LNCaP clone FGC (cell line): Measurements from ENCODE around the gene BICDL1.

ENCODE experiments used
- DNase-seq: peaks from one replicate; pipeline ENCODE4 v3.0.0-alpha.2; 2011; ENCODE audit warnings: low read depth
- H3K4me3 ChIP-seq: 2 replicates; pipeline ENCODE4 v1.5.1; 2011; ENCODE audit warnings: mild to moderate bottlenecking, low read depth, low read length, control low read depth
- TF ChIP-seq, protein P1 (sequence below): IDR thresholded peaks from 2 replicates; pipeline ENCODE4 v1.5.1; 2012; ENCODE audit warnings: mild to moderate bottlenecking; ENCODE audit not compliant: control insufficient read depth, insufficient read depth; ENCODE audit errors: extremely low read depth

Gene BICDL1

DNA sequence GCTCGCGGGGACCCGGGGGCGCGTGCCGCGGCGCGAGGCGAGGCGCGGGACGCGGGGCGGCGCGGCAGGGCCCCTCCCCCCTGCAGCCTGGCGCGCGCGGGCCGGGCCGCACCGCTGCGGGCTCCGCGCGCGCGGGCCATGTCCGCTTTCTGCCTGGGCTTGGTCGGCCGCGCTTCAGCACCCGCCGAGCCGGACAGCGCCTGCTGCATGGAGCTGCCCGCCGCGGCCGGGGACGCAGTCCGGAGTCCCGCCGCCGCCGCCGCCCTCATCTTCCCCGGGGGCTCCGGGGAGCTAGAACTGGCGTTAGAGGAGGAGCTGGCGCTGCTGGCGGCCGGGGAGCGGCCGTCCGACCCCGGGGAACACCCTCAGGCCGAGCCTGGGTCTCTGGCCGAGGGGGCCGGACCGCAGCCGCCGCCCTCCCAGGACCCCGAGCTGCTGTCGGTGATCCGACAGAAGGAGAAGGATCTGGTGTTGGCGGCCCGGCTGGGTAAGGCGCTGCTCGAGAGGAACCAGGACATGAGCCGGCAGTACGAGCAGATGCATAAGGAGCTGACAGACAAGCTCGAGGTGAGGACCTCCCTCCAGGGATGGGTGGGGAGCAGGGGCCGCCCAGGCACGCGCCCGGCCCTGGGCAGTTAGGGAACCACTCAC lies 820 bp downstream of the BICDL1 start:
- peak; percentile 19 for DNase-seq
- H3K4me3 ChIP-seq, result peak overlapping the region; percentile 61
- TF ChIP-seq, protein P1, sequence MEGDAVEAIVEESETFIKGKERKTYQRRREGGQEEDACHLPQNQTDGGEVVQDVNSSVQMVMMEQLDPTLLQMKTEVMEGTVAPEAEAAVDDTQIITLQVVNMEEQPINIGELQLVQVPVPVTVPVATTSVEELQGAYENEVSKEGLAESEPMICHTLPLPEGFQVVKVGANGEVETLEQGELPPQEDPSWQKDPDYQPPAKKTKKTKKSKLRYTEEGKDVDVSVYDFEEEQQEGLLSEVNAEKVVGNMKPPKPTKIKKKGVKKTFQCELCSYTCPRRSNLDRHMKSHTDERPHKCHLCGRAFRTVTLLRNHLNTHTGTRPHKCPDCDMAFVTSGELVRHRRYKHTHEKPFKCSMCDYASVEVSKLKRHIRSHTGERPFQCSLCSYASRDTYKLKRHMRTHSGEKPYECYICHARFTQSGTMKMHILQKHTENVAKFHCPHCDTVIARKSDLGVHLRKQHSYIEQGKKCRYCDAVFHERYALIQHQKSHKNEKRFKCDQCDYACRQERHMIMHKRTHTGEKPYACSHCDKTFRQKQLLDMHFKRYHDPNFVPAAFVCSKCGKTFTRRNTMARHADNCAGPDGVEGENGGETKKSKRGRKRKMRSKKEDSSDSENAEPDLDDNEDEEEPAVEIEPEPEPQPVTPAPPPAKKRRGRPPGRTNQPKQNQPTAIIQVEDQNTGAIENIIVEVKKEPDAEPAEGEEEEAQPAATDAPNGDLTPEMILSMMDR, result no peak

DNA sequence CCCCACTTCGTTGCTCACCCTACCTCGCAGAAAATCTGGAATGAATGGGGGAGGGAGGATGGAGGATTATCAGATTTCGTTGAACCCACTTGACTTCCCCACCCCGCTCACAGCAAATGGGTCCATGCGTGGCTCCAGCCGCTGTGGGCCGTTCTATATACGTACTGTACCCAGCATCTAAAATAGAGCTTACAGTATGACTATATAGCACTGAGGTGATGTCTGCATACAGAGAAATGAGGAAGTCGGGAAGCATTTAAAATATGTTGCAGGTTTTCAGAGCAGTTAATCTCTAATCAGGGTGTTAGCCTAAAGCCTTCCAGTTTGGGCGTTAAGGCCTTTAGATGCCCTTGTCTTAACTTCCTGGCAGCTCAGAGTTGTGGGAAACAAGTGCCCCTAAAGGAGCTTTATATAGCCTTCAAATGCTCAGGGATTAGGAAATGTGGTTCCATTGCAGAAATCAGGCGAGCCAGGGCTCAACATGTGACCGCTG lies 1.4 kb downstream of the BICDL1 start:
- TF ChIP-seq, protein P1, result no peak
- H3K4me3 ChIP-seq, result peak overlapping the region; percentile 61
- DNase-seq, result no peak

- no peak for DNase-seq
- TF ChIP-seq, protein P1, result no peak
- no peak overlapping the region for H3K4me3 ChIP-seq
Observed at GRCh38 chr12:119992129-119992705, 3.2 kb downstream of the BICDL1 start.

- TF ChIP-seq, protein P1, result no peak
- no peak overlapping the region for H3K4me3 ChIP-seq
- no peak for DNase-seq
Observed at GRCh38 chr12:119994892-119995658, 6.0 kb downstream of the BICDL1 start.

- H3K4me3 ChIP-seq, result no peak overlapping the region
- DNase-seq, result no peak
- TF ChIP-seq, protein P1, result no peak
Observed at GRCh38 chr12:119996417-119996816, 7.4 kb downstream of the BICDL1 start.

DNA sequence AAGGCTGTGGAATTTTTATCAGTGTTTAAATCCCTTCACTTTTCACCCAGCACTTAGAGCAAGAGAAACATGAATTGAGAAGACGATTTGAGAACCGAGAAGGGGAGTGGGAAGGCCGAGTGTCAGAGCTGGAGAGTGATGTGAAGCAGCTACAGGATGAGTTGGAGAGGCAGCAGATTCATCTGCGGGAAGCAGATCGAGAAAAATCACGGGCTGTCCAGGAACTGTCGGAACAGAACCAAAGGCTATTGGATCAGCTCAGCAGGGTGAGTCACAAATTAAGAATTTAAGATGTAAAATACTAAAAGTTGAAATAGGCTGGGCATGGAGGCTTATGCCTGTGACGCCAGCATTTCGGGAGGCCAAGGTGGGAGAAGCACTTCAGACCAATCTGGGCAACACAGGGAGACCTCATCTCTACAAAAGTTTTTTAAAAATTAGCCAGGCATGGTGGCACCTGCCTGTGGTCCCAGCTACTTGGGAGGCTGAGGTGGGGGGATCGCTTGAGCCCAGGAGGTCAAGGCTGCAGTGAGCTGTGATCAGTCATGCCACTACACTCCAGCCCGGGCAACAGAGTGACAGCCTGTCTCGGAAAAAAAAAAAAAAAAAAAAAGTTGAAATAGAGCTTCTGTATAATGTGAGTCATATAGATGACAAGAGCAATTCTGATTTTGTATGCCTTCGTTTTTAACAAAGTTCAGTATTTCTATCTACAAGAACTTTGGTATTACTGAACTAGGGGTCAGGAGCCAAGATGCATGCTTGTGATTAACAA lies 9.6 kb downstream of the BICDL1 start:
- TF ChIP-seq, protein P1, result no peak
- no peak for DNase-seq
- no peak overlapping the region for H3K4me3 ChIP-seq
